Left colon (tissue), 2 donors: Measurements from ENCODE around the gene LGALS1. TPM values are rescaled to one million over a fixed set of nuclear protein-coding genes. Genes with fewer than 3 reads are reported as not detected.
A peak's percentile ranks its signal among the peaks of the same experiment; 100 is the strongest.

Experiments used
- ATAC-seq: fragments of 200-7000 bp; cut with Tn5 transposase; one replicate; pipeline ENCODE4 v1.9.1; 2020; ENCODE audit warnings: mild to moderate bottlenecking, moderate library complexity
- DNase-seq, 2 donors: peaks; one replicate each; pipeline ENCODE4 v3.0.0-alpha.2; 2020
- intact Hi-C, 2 donors: fragments of 100-400 bp; cut with DNase I in 1 of 2; cut with micrococcal nuclease in 1 of 2; formaldehyde crosslinking; loops; one replicate each; pipeline versions ENCODE4 v1.11.2 to v1.14.0; 2022; cut with DNase I, micrococcal nuclease
- total RNA-seq, 2 donors: library from RNA; stranded (reverse); fragmentation: NEBNext Ultra II Directional; extraction: Animal tissue kit (Norgen Biotek cat#: 25700); gene quantifications; one replicate each; pipeline ENCODE4 v1.2.1, GENCODE V29; 2021
- donor health status: DM: no; HTN: no; CAD: no.
- donor health status: DM: yes; HTN: yes; CAD: no.

The LGALS1 gene
- total RNA-seq, 2 donors from 2014 or later, result 40.4 to 161 TPM

DNA sequence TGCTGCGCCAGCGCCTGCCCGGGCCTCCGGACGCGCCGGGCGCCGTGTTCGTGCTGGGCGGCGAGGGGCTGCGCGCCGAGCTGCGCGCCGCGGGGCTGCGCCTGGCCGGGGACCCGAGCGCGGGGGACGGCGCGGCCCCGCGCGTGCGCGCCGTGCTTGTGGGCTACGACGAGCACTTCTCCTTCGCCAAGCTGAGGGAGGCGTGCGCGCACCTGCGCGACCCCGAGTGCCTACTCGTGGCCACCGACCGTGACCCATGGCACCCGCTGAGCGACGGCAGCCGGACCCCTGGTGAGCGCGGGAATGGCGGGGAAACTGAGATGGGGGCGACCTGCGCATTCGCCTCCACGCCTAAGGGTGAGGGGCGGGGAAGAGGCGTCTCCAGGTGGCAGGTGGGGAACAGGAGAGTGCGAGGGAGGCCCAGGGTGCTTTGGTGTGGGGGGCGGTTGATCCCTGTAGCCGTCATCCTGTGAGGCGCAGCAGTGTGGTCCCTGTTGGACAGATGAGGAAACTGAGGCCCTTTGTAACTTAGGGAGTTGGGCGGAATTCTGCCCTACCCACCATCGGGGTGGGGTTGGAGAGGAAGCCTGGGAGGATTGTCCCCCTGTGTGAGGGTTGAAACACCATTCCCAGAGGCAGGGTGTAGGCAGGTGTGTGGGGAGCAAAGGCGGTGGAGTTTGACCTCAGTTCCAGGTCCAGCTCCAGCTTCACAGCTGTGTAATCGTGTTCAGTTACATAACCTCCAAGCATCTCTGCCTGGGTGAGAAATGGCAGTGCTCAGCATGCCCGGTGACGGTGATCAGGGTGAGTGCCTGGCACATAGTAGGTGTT, 16.2 kb upstream of the LGALS1 start:
- DNase-seq, result peak; percentile 78 to 82
- peak; percentile 58 for ATAC-seq
- intact Hi-C loops, result no loop called here

DNA sequence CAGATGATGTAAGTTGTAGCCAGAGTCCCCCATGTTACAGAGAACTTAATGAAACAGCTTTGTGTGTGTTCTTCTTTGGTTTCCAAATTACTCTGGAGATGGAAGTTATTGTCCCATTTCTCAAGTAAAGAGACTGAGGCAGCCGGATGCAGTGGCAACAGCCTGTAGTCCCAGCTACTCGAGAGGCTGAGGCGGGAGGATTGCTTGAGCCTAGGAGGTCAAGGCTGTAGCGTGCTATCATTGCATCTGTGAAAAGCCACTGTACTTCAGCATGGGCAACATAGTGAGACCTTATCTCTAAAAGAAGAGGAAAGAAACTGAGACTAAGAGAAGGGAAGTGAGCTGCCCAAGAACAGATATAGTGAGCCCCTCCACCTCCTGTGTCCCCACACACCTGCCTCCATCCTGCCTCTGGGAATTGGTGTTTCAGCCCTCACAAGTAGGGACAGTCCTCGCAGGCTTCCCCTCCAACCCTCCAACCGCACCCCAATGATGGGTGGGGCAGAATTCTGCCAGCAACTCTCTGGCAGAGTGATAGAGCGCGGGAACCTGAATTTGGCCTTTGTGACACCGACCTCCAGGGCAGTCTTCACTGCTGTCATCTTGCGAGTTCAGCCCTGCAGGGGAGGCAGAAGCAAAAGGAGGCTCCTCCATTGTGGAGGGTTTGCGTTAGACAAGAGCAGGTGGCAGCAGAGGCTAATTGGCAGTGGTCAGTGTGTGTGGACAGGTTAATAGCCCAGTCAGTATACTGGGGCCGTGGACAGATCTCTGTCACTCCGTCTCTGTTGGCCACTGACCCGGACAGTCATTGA, 15.3 kb upstream of the LGALS1 start:
- no peak for ATAC-seq
- no peak for DNase-seq
- intact Hi-C loops, result no loop called here

DNA sequence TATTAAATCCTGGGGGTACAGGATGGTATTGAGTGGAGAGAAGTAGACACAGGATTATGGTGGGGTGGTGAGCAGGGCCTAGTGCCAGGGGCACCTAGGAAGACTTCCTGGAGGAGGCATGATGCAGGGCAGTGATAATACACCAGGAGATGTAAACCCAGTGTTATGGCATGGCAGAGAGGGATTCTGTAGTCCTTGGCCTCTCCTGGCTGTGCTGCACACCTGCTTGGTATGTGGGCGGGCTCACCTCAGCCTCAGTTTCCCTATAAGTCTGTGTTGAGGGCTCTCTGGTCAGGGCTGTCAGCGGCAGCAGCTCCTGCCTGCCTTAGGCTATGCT, 14.8 kb upstream of the LGALS1 start:
- ATAC-seq (no peak), DNase-seq (no peak)
- intact Hi-C loops, result no loop called here

DNA sequence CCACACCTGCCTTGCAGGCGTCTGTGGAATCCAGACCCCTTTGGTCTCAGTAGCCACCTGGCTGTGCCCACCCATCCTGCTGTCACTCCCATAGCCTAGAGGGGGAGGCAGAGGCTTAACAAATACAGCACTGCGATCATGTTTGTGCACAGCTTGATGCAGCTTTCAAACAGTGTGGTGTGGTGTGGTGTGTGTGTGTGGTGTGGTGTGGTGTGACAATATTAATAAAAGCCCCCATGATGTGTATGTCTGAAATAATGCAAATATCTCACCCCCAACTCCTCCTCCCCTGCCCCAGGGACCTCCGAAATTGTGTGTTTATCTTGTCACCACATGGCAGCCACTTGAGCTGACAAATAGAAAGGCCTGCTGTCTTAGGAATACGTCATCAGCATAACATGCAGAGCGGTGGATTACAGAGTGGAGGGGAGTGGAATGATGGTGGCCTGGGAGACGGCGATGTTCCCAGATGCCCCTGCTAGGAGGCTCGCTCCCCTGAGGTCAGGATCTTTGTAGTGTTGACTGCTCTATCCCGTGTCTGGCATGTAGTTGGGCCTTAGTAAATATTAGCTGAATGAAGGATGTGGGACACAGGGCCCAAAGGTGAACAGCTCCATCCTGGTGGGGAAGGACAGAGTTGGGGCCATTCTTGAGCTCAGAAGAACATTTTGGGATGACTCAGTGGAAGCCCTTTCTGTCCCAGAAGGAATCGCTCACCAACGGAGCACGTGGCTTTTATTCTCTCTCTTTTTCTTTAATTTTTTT, 14.1 kb upstream of the LGALS1 start:
- intact Hi-C loops, result no loop called here
- DNase-seq (no peak), ATAC-seq (no peak)

DNA sequence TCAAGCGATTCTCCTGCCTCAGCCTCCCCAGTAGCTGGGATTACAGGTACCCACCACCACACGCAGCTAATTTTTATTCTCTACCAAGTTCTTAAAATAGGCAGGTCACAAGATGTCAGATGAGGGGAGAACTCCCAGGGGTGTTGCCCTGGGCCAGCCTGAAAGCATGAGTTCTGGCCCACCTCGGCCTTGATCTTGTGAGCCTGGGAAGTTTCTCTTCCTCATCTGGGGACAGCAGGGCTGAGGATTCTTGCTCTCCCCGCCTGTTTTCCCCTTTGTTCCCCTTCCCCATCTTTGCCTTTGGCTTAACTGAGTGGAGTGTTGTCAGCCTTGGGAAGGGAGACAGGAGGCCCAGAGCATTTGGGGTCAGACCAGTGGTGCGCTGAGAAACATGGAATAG, 13.4 kb upstream of the LGALS1 start:
- no peak for ATAC-seq
- no peak for DNase-seq
- intact Hi-C loops, result no loop called here

DNA sequence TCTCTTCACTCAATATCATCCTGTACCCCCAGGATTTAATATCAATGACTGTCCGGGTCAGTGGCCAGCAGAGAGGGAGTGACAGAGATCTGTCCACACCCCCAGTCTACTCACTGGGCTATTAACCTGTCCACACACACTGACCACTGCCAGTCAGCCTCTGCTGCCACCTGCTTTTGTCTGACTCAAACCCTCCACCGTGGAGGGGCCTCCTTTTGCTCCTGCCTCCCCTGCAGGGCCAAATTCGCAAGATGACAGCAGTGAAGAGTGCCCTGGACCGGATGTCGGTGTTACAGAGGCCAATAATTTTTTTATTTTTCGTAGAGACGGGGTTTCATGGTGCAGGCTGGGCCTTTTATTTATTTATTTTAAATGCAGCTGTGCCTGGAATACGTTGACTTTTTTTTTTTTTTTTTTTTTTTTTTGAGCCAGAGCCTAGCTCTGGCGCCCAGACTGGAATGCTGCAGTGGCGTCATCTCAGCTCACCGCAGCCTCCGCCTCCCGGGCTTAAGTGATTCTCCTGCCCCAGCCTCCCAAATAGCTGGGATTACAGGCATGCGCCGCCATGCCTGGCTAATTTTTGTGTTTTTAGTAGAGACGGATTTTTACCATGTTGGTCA, 11.8 kb upstream of the LGALS1 start:
- no peak for ATAC-seq
- DNase-seq, result no peak
- intact Hi-C loops, result no loop called here

DNA sequence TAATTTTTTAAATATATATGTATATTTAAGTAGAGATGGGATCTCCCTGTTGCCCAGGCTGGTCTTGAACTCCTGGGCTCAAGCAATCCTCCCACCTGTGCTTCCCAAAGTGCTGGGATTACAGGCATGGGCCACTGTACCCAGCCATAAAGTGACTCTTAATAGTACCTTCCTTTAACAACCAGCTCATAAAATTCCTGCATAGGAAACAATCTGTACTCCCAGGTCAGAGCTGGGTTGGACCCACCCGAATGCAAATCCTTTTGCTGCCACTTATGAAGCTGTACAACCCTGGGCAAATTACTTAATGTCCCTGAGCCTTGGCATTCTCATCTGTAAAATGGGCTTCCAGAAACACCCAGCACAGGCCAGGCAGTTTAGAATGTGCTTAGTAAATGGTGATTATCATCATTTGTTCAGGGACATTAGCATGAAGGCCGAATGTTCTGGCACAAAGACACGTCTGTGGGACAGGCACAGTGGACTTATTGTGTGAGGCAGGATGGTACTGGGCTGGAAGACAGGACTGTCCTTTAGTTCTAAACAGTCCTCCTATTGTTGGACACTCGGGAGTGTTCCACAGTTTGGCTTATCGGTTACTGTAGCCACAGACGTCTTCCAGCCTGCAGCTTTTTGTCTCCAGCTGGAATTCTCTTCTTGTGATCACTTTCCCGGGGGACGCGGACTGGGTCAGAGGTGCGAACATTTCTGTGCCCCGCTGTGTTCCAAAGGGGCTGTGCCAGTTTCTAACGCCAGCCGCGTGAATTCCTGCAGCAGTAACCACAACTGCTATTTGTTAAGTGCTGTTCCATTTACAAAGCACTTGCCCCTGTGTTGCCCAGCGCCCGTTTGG, 11.0 kb upstream of the LGALS1 start:
- no peak for DNase-seq
- intact Hi-C loops, result no loop called here
- ATAC-seq, result peak; percentile 68

DNA sequence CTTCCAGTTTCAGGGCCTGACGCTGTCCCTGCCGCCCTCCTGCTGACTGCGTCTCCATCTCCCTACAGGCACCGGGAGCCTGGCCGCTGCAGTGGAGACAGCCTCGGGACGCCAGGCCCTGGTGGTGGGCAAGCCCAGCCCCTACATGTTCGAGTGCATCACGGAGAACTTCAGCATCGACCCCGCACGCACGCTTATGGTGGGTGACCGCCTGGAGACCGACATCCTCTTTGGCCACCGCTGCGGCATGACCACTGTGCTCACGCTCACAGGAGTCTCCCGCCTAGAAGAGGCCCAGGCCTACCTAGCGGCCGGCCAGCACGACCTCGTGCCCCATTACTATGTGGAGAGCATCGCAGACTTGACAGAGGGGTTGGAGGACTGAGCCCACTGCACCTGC, 9.9 kb upstream of the LGALS1 start:
- DNase-seq (no peak), ATAC-seq (no peak)
- intact Hi-C loops, result no loop called here

DNA sequence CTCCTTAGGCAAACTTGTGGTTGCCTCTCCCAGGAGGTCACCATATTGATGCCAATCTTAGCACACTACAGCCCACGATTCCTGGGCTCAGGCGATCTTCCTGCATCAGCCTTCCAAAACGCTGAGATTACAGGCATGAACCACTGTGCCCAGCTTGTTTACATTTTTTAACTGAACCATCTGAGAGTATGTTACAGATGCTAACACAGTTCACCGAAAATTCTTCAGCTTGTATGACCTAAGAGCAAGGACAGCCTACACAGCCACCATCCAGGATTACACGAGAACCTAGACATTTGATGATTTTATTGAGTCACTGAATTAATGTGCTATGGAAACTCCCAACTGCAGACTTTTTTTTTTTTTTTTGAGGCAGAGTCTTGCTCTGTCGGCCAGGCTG, 5.8 kb upstream of the LGALS1 start:
- DNase-seq (no peak), ATAC-seq (no peak)

DNA sequence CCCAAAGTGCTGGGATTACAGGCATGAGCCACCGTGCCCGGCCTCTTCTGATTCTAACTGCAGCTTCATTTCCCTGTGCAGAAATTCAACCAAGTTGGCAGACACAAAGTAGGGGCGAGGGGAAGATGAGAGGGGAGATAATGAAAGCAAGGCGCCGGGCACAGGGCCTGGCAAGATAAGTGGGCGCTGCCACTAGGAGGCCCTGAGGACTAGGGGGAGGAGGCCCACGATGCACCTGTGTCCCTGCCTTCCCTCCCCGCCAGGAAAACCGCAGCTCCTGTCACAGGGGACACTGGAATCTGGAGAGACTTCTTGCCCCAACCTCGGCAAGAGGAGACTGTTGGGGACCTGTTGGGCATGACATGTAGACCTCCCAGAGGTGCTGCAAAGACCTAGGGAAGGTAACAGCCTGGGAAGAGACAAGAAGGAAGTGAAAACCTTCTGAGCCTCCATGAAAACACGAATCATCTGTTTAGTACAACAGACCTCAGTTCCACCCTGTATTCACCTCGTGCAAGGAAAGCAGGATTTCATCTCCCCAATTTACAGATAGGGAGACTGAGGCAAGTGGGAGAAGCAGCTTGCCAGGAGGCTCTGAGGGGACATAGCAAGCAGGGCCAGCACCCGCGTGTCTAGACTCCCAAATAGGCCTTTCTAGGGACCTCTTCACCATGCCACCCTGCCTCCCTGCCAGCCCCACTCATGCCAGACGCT, 3.1 kb upstream of the LGALS1 start:
- intact Hi-C loops, result no loop called here
- ATAC-seq (no peak), DNase-seq (peak in 1 of 2 donors; percentile 27)

More for the DNA sequence above, 5.8 kb upstream of the LGALS1 start:
- intact Hi-C loops, result no loop called here

DNA sequence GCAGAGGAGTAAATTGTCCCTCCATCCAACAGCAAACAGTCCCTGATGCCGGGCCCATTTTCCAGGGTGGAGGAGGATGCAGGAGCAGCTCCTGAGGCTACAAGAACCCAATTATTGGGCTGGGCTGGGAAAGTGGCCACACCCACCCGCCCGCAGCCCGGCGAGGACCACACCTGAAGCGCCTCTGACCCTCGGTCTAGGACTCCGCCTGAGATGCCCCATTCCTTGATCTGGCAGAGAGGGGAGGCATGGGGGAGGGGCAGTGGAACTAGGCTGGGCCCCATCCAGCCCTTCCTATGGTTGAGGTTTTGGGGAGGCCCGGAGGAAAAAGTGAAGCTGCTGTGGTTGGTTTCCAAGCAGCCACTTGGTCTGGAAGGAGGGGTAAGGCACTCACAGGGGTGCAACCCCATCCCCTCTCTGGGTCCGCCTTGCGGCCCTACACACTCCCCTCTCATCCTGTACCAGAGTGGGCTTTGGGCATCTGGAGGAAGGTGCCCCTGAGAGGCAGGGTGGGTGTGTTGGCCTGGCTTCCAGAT, 2.4 kb upstream of the LGALS1 start:
- DNase-seq (peak in 1 of 2 donors; percentile 55), ATAC-seq (peak; percentile 9)
- intact Hi-C loops, result no loop called here

DNA sequence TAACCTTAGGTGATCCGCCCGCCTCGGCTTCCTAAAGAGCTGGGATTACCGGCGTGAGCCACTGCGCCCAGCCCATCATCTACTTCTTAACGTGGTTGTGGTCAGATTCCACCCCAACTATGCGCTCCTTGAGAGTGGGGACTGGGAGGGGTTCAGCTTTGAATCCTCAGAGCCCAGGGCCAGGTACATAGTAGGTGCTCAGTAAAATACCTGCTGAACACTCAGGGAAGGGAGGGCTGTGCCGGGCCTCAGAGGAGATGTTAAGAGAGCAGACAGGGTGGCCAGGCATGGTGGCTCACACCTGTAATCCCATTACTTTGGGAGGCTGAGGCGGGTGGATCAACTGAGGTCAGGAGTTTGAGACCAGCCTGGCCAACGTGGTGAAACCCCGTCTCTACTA, 1.2 kb upstream of the LGALS1 start:
- ATAC-seq (no peak), DNase-seq (no peak)
- intact Hi-C loops, result no loop called here

DNA sequence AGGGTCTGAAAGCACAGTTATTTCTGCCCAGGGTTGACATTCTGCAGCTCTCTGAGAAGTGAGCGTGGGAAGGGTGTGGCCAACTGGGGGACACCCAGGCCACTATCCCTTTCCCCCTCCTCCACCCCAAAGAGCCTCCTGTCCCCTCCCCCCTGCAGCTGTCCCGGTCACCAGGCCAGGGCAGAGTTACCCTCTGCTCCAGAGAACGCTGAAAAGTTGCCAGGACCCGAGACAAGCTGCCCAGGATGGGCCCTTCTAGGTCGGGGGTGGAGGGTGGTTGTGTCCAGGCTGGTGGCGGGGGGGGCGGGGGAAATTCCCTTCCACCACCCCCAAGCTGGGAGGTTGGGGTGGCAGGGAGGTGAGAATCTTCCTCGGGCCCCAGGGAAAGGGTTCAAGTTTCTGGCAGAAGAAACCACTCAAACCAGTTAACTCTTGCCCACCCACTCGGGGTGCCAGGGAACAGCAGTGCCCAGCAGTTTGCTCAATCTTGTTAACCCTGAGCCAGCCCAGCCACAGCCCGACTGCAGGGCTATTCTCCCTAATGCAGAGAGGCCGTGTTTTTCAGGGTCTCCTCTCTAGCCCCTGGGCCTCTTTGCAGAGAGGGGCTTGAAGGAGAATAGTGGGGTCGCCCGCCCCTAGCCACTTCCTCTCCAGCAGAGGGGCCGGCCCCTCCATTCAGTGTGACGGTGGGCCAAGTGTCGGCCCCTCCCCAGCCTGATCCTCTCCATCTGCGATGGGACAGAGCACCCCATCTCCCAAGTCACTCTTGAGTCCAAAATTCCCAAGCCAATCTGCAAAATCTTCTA, 697 bp downstream of the LGALS1 start:
- DNase-seq (peak; percentile 53 to 63), ATAC-seq (peak; percentile 4)
- intact Hi-C loops, result no loop called here

DNA sequence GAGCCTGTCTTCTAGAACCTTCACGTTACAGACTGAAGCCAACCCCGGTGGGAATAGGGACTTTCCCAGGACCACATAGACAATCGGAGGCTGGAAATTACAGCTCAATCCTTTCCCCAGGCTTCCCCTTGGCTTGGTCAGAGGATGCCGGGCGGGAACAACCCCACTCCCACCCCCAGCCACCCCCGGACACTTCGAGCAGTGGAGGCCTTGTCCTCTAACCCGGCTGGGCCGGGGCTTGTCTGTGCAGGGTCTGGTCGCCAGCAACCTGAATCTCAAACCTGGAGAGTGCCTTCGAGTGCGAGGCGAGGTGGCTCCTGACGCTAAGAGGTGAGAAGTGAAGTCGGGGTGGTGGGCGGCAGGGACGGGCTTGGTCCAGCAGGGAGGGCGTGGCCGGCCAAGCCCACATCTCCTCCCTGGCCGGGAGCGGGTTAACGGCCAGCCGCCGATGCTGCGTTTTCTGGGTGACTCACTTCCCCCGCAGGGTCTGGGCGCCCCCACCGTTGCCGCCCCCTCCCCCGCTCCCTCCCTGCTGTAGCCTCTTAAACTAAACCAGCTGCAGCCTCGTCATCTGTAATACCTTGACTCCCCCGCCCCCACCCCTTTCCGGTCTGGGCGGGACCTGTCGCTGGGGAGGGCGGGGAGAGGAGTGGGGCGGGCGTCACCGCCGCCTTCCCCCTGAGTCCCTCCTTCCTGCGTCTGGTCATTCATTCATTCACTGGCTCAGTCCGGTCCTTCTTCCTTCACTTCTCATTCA, 1.5 kb downstream of the LGALS1 start:
- peak; percentile 72 for ATAC-seq
- peak; percentile 92 to 93 for DNase-seq
- intact Hi-C loops, result no loop called here

DNA sequence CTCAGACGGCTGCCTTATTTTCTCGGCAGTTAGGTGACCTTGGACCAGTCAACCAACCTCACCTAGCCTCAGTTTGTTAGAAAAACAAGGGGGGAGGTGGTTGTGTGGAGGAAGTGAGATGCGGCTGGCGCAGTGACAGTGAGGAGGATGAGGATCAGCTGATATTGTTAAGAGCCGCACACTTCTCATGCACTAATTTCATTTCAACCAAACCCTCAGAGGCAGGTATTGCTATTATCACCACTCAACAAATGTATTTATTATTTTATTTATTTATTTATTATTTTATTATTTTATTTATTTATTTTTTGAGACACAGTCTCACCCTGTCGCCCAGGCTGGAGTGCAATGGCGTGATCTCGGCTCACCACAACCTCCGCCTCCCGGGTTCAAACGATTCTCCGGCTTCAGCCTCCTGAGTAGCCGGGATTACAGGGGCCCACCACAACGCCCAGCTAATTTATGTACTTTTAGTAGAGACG, 2.1 kb downstream of the LGALS1 start:
- DNase-seq (no peak), ATAC-seq (no peak)
- intact Hi-C loops, result no loop called here

DNA sequence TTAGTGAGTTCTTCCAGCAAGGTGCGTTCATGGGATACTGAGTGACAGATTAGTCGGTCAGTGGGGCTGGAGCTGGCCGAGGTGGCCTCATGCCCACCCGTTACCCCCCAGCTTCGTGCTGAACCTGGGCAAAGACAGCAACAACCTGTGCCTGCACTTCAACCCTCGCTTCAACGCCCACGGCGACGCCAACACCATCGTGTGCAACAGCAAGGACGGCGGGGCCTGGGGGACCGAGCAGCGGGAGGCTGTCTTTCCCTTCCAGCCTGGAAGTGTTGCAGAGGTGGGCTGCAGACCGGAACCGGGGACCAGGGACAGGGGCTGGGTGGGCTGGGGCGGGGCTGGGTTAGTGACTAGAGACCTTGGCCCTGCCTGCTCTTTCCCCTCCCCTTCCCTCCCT, 2.9 kb downstream of the LGALS1 start:
- intact Hi-C loops, result no loop called here
- no peak for ATAC-seq
- DNase-seq, result no peak
